Measurements from ENCODE around the gene TNFSF18. TPM values are rescaled to one million over a fixed set of nuclear protein-coding genes. Genes with fewer than 3 reads are reported as not detected.

The TNFSF18 gene, protein sequence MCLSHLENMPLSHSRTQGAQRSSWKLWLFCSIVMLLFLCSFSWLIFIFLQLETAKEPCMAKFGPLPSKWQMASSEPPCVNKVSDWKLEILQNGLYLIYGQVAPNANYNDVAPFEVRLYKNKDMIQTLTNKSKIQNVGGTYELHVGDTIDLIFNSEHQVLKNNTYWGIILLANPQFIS
- total RNA-seq (under 1 TPM in 1 of 2 donors, not detected in 1; 0.61 TPM), polyA plus RNA-seq (not detected)

DNA sequence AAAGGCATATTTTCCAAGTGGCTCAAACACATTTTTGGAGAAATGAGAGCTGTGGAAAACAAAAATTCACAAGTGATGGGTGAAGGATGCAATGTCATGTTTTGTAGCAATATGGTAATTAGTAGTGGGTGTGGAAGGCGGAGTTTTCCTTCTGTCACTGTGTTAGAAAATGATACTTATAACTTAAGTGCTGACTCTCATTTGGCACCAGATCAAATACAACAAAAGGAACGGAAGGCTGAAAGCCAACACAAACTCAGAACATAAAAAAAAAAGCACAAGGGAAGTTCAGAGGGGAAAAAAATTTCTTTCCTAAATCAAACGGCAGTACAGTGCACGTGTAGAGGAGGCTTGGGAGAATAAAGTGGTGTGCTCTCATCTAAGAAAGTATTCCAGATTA, at the start of gene TNFSF18:
TSS of gene TNFSF18 (minus strand) at position 77 of the 400 bp plus-strand sequence. CDS start at position 32, 45 bp downstream.
- no peak within 1 kb of the TSS for H3K4me3 ChIP-seq (ENCODE audit: low read depth in 1 of 3, low read length in 3 of 3)
- no peak for DNase-seq (ENCODE audit: low spot score)
- TF ChIP-seq, protein P1, sequence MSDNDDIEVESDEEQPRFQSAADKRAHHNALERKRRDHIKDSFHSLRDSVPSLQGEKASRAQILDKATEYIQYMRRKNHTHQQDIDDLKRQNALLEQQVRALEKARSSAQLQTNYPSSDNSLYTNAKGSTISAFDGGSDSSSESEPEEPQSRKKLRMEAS (IDR thresholded peaks at IDR 0.05) = peak; percentile 30
- TF ChIP-seq, protein P2, sequence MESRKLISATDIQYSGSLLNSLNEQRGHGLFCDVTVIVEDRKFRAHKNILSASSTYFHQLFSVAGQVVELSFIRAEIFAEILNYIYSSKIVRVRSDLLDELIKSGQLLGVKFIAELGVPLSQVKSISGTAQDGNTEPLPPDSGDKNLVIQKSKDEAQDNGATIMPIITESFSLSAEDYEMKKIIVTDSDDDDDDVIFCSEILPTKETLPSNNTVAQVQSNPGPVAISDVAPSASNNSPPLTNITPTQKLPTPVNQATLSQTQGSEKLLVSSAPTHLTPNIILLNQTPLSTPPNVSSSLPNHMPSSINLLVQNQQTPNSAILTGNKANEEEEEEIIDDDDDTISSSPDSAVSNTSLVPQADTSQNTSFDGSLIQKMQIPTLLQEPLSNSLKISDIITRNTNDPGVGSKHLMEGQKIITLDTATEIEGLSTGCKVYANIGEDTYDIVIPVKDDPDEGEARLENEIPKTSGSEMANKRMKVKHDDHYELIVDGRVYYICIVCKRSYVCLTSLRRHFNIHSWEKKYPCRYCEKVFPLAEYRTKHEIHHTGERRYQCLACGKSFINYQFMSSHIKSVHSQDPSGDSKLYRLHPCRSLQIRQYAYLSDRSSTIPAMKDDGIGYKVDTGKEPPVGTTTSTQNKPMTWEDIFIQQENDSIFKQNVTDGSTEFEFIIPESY (IDR thresholded peaks at IDR 0.05) = no peak
- TF ChIP-seq FOXA1 (IDR thresholded peaks at IDR 0.05) (no peak), RAD21 (IDR thresholded peaks at IDR 0.05) (peak in 1 of 2 donors; percentile 32), SP1 (IDR thresholded peaks at IDR 0.05) (peak; percentile 23), RXRA (IDR thresholded peaks at IDR 0.05) (no peak), TAF1 (conservative IDR thresholded peaks at IDR 0.05) (no peak), GABPA (IDR thresholded peaks at IDR 0.05 in 1 of 2, conservative IDR thresholded peaks at IDR 0.05 in 1 of 2) (no peak)
- TF ChIP-seq, protein P3, sequence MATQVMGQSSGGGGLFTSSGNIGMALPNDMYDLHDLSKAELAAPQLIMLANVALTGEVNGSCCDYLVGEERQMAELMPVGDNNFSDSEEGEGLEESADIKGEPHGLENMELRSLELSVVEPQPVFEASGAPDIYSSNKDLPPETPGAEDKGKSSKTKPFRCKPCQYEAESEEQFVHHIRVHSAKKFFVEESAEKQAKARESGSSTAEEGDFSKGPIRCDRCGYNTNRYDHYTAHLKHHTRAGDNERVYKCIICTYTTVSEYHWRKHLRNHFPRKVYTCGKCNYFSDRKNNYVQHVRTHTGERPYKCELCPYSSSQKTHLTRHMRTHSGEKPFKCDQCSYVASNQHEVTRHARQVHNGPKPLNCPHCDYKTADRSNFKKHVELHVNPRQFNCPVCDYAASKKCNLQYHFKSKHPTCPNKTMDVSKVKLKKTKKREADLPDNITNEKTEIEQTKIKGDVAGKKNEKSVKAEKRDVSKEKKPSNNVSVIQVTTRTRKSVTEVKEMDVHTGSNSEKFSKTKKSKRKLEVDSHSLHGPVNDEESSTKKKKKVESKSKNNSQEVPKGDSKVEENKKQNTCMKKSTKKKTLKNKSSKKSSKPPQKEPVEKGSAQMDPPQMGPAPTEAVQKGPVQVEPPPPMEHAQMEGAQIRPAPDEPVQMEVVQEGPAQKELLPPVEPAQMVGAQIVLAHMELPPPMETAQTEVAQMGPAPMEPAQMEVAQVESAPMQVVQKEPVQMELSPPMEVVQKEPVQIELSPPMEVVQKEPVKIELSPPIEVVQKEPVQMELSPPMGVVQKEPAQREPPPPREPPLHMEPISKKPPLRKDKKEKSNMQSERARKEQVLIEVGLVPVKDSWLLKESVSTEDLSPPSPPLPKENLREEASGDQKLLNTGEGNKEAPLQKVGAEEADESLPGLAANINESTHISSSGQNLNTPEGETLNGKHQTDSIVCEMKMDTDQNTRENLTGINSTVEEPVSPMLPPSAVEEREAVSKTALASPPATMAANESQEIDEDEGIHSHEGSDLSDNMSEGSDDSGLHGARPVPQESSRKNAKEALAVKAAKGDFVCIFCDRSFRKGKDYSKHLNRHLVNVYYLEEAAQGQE (IDR thresholded peaks at IDR 0.05) = no peak

DNA sequence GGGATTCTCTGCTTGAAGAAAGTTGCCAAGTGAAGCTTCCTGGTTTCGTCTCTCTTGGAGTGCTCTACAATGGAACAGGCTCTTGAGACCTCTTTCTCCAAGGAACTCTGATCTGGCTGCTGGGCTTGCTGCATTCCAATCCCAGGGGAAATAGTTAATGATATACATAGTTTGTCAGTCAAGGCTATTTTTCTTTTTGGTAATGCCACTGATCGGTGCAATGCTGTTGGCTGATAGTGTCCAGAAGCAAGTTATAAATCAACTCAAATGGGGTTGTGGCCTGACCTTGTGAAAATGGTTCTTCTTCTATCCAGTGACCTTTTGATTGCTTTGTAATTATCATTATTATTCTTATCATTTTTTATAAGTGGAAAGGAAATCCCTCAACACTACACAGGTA, 48.4 kb upstream of the TNFSF18 start:
- H3K4me3 ChIP-seq (ENCODE audit: low read depth in 1 of 3, low read length in 3 of 3) = no peak overlapping the region
- H3K9ac ChIP-seq (ENCODE audit: low read depth in 1 of 2, low read length in 2 of 2) = no peak overlapping the region
- peaks cover 0 to 6% (median 2%) of the 10 kb centered on the region in 4 donors for H3K9me3 ChIP-seq (ENCODE audit: control insufficient read depth in 4 of 4, low read length in 3 of 4)
- no peak overlapping the region for H3K27ac ChIP-seq (ENCODE audit: low read depth in 1 of 2, low read length in 2 of 2)
- H3K4me1 ChIP-seq (ENCODE audit: control insufficient read depth in 4 of 4, insufficient read depth in 4 of 4, low read length in 3 of 4) = no peaks in the 10 kb centered on the region
- no peaks in the 10 kb centered on the region for H3K36me3 ChIP-seq (ENCODE audit: control insufficient read depth in 4 of 4, insufficient read depth in 3 of 4, low read depth in 1 of 4, low read length in 3 of 4)
- no peaks in the 10 kb centered on the region for H3K27me3 ChIP-seq (ENCODE audit: control insufficient read depth in 4 of 4, insufficient read depth in 4 of 4, low read length in 3 of 4)
- 89% methylated on average over 2 of the region's 2 CpGs for WGBS
- DNase-seq (ENCODE audit: low spot score) = no peak
- TF ChIP-seq, protein P3 (IDR thresholded peaks at IDR 0.05) = no peak
- TF ChIP-seq, protein P4, sequence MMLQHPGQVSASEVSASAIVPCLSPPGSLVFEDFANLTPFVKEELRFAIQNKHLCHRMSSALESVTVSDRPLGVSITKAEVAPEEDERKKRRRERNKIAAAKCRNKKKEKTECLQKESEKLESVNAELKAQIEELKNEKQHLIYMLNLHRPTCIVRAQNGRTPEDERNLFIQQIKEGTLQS (IDR thresholded peaks at IDR 0.05) = no peak
- TF ChIP-seq GABPA (IDR thresholded peaks at IDR 0.05 in 1 of 2, conservative IDR thresholded peaks at IDR 0.05 in 1 of 2) (no peak), NR2F2 (IDR thresholded peaks at IDR 0.05) (no peak), HNF4A (conservative IDR thresholded peaks at IDR 0.05) (no peak), HNF4G (IDR thresholded peaks at IDR 0.05) (no peak), FOXA1 (IDR thresholded peaks at IDR 0.05) (no peak), RXRA (IDR thresholded peaks at IDR 0.05) (no peak), JUND (IDR thresholded peaks at IDR 0.05) (no peak), SP1 (IDR thresholded peaks at IDR 0.05) (no peak)
- TF ChIP-seq, protein P5, sequence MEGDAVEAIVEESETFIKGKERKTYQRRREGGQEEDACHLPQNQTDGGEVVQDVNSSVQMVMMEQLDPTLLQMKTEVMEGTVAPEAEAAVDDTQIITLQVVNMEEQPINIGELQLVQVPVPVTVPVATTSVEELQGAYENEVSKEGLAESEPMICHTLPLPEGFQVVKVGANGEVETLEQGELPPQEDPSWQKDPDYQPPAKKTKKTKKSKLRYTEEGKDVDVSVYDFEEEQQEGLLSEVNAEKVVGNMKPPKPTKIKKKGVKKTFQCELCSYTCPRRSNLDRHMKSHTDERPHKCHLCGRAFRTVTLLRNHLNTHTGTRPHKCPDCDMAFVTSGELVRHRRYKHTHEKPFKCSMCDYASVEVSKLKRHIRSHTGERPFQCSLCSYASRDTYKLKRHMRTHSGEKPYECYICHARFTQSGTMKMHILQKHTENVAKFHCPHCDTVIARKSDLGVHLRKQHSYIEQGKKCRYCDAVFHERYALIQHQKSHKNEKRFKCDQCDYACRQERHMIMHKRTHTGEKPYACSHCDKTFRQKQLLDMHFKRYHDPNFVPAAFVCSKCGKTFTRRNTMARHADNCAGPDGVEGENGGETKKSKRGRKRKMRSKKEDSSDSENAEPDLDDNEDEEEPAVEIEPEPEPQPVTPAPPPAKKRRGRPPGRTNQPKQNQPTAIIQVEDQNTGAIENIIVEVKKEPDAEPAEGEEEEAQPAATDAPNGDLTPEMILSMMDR (IDR thresholded peaks at IDR 0.05; ENCODE audit: low read depth, low read length, missing input control) = no peak
- TF ChIP-seq, protein P2 (IDR thresholded peaks at IDR 0.05) = no peak

More for the DNA sequence above, at the start of gene TNFSF18:
- WGBS = 9% methylated on average over 4 of the region's 4 CpGs
- no peaks in the 10 kb centered on the region for H3K27me3 ChIP-seq (ENCODE audit: control insufficient read depth in 4 of 4, insufficient read depth in 4 of 4, low read length in 3 of 4)
- no peaks in the 10 kb centered on the region for H3K9me3 ChIP-seq (ENCODE audit: control insufficient read depth in 4 of 4, low read length in 3 of 4)
- no peak within 1 kb of the TSS for H3K9ac ChIP-seq (ENCODE audit: low read depth in 1 of 2, low read length in 2 of 2)
- peaks cover 2 to 24% (median 14%) of the 10 kb centered on the region in 4 donors for H3K4me1 ChIP-seq (ENCODE audit: control insufficient read depth in 4 of 4, insufficient read depth in 4 of 4, low read length in 3 of 4)
- H3K27ac ChIP-seq (ENCODE audit: low read depth in 1 of 2, low read length in 2 of 2) = no peak within 1 kb of the TSS
- H3K36me3 ChIP-seq (ENCODE audit: control insufficient read depth in 4 of 4, insufficient read depth in 3 of 4, low read depth in 1 of 4, low read length in 3 of 4) = no peaks in the 10 kb centered on the region
